Measurements from ENCODE around the gene RALY.

- TF ChIP-seq FOXM1 (IDR thresholded peaks at IDR 0.05; ENCODE audit: borderline replicate concordance) (no peak), ARNT (IDR thresholded peaks at IDR 0.05) (no peak), SP1 (IDR thresholded peaks at IDR 0.05) (no peak), NFRKB (IDR thresholded peaks at IDR 0.05) (no peak), PKNOX1 (IDR thresholded peaks at IDR 0.05) (no peak), FOXK2 (IDR thresholded peaks at IDR 0.05) (no peak), BHLHE40 (IDR thresholded peaks at IDR 0.05; ENCODE audit: borderline replicate concordance) (no peak), HDGF (IDR thresholded peaks at IDR 0.05; ENCODE audit: borderline replicate concordance) (no peak), ELF4 (IDR thresholded peaks at IDR 0.05) (no peak)
These were observed 88.6 kb downstream of the RALY start for GRCh38 chr20:34082232-34082887.
